Fibroblast of pulmonary artery (primary cell): ENCODE results near the gene RSAD2.
"Not testable (repeated sequence)": the region's sequence is repeated elsewhere in the genome, so short reads cannot be mapped to it uniquely, and the experiment has no call there.

ENCODE experiments used
- DNase-seq: peaks from one replicate; pipeline ENCODE4 v3.0.0-alpha.2; 2010; ENCODE audit warnings: low read depth
- H3K4me3 ChIP-seq: replicated peaks from 2 replicates; pipeline ENCODE4 v1.5.1; 2011; ENCODE audit warnings: low read depth, mild to moderate bottlenecking, control low read depth, low read length, moderate library complexity
- TF ChIP-seq, protein P1 (sequence below): IDR thresholded peaks from 2 replicates; pipeline ENCODE4 v1.5.1; 2011; ENCODE audit warnings: mild to moderate bottlenecking, control low read depth, low read length, inconsistent platforms; ENCODE audit errors: missing control alignments

The RSAD2 gene

GRCh38 chr2:6896930-6897759 lies 19.6 kb downstream of the RSAD2 start:
- DNase-seq: peak; percentile 66
- TF ChIP-seq, protein P1, sequence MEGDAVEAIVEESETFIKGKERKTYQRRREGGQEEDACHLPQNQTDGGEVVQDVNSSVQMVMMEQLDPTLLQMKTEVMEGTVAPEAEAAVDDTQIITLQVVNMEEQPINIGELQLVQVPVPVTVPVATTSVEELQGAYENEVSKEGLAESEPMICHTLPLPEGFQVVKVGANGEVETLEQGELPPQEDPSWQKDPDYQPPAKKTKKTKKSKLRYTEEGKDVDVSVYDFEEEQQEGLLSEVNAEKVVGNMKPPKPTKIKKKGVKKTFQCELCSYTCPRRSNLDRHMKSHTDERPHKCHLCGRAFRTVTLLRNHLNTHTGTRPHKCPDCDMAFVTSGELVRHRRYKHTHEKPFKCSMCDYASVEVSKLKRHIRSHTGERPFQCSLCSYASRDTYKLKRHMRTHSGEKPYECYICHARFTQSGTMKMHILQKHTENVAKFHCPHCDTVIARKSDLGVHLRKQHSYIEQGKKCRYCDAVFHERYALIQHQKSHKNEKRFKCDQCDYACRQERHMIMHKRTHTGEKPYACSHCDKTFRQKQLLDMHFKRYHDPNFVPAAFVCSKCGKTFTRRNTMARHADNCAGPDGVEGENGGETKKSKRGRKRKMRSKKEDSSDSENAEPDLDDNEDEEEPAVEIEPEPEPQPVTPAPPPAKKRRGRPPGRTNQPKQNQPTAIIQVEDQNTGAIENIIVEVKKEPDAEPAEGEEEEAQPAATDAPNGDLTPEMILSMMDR: peak; percentile 62
- H3K4me3 ChIP-seq: no peak overlapping the region

DNA sequence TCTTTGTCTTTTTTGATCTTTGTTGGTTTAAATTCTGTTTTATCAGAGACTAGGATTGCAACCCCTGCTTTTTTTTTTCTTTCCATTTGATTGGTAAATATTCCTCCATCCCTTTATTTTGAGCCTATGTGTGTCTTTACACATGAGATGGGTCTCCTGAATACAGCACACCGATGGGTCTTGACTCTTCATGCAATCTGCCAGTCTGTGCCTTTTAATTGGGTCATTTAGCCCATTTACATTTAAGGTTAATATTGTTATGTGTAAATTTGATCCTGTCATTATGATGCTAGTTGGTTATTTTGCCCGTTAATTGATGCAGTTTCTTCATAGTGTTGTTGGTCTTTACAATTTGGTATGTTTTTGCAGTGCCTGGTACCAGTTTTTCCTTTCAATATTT lies 25.0 kb downstream of the RSAD2 start:
- not testable (repeated sequence) for DNase-seq, H3K4me3 ChIP-seq

- DNase-seq: no peak
- TF ChIP-seq, protein P1: no peak
- no peak overlapping the region for H3K4me3 ChIP-seq
Measured at GRCh38 chr2:6905668-6906067, 28.1 kb downstream of the RSAD2 start.

GRCh38 chr2:6906165-6906741 lies 28.7 kb downstream of the RSAD2 start:
- DNase-seq: no peak
- H3K4me3 ChIP-seq: no peak overlapping the region

GRCh38 chr2:6908291-6908690 lies 30.7 kb downstream of the RSAD2 start:
- no peak overlapping the region for H3K4me3 ChIP-seq
- DNase-seq: no peak
- TF ChIP-seq, protein P1: no peak

More at GRCh38 chr2:6906165-6906741, 28.7 kb downstream of the RSAD2 start:
- TF ChIP-seq, protein P1: no peak

DNA sequence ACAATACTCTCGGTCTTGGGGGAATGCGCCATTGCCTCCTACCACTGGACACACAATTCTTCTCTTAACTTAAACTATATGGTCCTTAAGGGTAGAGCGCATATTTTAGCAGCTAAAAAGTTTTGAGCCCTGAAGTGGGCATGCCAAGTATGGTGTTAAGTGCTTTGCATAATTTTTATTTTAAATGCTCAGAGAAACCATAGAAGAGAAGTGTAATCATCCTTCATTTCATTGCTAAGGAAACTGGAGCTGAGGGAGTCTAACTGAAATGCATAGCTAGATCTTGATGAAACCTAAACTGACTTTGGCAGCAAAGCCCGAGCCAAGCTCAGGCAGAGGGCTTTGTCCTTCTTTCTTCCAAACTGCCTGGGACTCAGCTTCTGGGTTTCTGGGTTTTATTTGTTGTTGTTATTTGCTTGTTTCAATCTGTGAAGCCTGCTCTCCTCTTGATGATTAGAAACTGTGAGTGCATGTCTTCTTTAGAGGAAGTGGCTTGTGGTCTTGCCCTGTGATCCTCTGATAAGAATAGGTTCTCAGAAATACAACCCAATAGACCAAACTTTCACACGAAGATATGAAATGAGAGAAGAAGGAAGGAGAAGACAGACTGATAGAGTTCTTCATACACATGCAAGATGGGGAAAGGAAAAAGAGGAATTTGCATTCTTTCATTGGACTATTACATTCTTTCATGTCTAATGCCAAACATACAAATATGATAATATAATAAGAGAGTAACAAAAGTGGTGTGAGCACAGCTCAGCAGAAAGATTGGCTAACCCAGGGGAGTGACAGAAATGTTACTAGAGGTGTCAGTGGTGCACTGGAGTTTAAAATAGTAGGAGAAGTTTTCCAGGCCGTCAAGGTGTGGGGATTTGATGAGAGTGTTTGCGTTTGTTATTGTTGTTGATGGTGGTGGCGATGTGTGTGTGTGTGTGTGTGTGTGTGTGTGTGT lies 32.1 kb downstream of the RSAD2 start:
- no peak overlapping the region for H3K4me3 ChIP-seq
- no peak for DNase-seq
- TF ChIP-seq, protein P1: no peak

- TF ChIP-seq, protein P1: no peak
- DNase-seq: no peak
- H3K4me3 ChIP-seq: no peak overlapping the region
Measured at GRCh38 chr2:6911721-6912120, 34.1 kb downstream of the RSAD2 start.
